ENCODE measurements around the gene ZNHIT1. TPM values are rescaled to one million over a fixed set of nuclear protein-coding genes. Genes with fewer than 3 reads are reported as not detected.

Gene ZNHIT1
- total RNA-seq, 6 donors from 2014 or later: 46.1 to 74.3 (median 68.5) TPM

GRCh38 chr7:101238226-101239182, 20.5 kb downstream of the ZNHIT1 start:
- H3K4me1 ChIP-seq: peaks cover 39 to 56% (median 50%) of the 10 kb centered on the region in 4 donors
- peak overlapping the region in 1 of 4 donors; percentile 15 for H3K4me3 ChIP-seq
- TF ChIP-seq POLR2A (IDR thresholded peaks at IDR 0.05) (no peak), POLR2AphosphoS5 (IDR thresholded peaks at IDR 0.05) (no peak), CTCF (IDR thresholded peaks at IDR 0.05) (no peak), EP300 (IDR thresholded peaks at IDR 0.05) (no peak)
- peaks cover 3 to 54% (median 25%) of the 10 kb centered on the region in 4 donors for H3K36me3 ChIP-seq
- 63 to 65% methylated on average over 18 to 22 of the region's 28 CpGs for WGBS, 2 donors
- H3K27ac ChIP-seq: peak overlapping the region; percentile 76 to 94 (median 88)
- DNase-seq (peak in 1 of 2 donors; percentile 58), ATAC-seq (ENCODE audit: low FRiP score in 2 of 2) (peak; percentile 2 to 11)
- H3K27me3 ChIP-seq: no peaks in the 10 kb centered on the region
- no peaks in the 10 kb centered on the region for H3K9me3 ChIP-seq

GRCh38 chr7:101239191-101239950, 21.4 kb downstream of the ZNHIT1 start:
- ATAC-seq (ENCODE audit: low FRiP score in 2 of 2) (no peak), DNase-seq (peak; percentile 49 to 65)
- H3K27ac ChIP-seq: peak overlapping the region; percentile 76 to 94 (median 88)
- 51 to 66% methylated on average over 7 to 27 of the region's 27 CpGs for WGBS, 2 donors
- no peaks in the 10 kb centered on the region for H3K9me3 ChIP-seq
- TF ChIP-seq EP300 (IDR thresholded peaks at IDR 0.05) (peak in 1 of 4 donors; percentile 51), POLR2AphosphoS5 (IDR thresholded peaks at IDR 0.05) (peak; percentile 20 to 74), CTCF (IDR thresholded peaks at IDR 0.05) (no peak), POLR2A (IDR thresholded peaks at IDR 0.05) (no peak)
- peaks cover 45 to 61% (median 57%) of the 10 kb centered on the region in 4 donors for H3K4me1 ChIP-seq
- peaks cover 3 to 54% (median 24%) of the 10 kb centered on the region in 4 donors for H3K36me3 ChIP-seq
- H3K4me3 ChIP-seq: peak overlapping the region in 1 of 4 donors; percentile 15
- no peaks in the 10 kb centered on the region for H3K27me3 ChIP-seq

GRCh38 chr7:101239951-101240220, 21.9 kb downstream of the ZNHIT1 start:
- peak overlapping the region; percentile 76 to 94 (median 88) for H3K27ac ChIP-seq
- ATAC-seq (ENCODE audit: low FRiP score in 2 of 2) (no peak), DNase-seq (no peak)
- WGBS, 2 donors: 85 to 87% methylated on average over 7 to 9 of the region's 9 CpGs
- H3K4me3 ChIP-seq: no peak overlapping the region
- no peak for TF ChIP-seq POLR2AphosphoS5 (IDR thresholded peaks at IDR 0.05)
- H3K4me1 ChIP-seq: peaks cover 45 to 61% (median 57%) of the 10 kb centered on the region in 4 donors
- no peaks in the 10 kb centered on the region for H3K9me3 ChIP-seq
- peaks cover 3 to 54% (median 24%) of the 10 kb centered on the region in 4 donors for H3K36me3 ChIP-seq
- no peaks in the 10 kb centered on the region for H3K27me3 ChIP-seq

- TF ChIP-seq POLR2A (IDR thresholded peaks at IDR 0.05) (no peak), POLR2AphosphoS5 (IDR thresholded peaks at IDR 0.05) (no peak), CTCF (IDR thresholded peaks at IDR 0.05) (no peak), EP300 (IDR thresholded peaks at IDR 0.05) (no peak)
- 86 to 88% methylated on average over 32 of the region's 32 CpGs for WGBS, 2 donors
- peaks cover 47 to 66% (median 61%) of the 10 kb centered on the region in 4 donors for H3K4me1 ChIP-seq
Observed at GRCh38 chr7:101240226-101241014, 22.5 kb downstream of the ZNHIT1 start.

More at GRCh38 chr7:101240226-101241014, 22.5 kb downstream of the ZNHIT1 start:
- Histone ChIP-seq H3K36me3 (peaks cover 3 to 54% (median 24%) of the 10 kb centered on the region in 4 donors), H3K4me3 (no peak overlapping the region), H3K9me3 (no peaks in the 10 kb centered on the region), H3K27me3 (no peaks in the 10 kb centered on the region), H3K27ac (peak overlapping the region; percentile 76 to 94 (median 88))
- DNase-seq (peak in 1 of 2 donors; percentile 45), ATAC-seq (ENCODE audit: low FRiP score in 2 of 2) (no peak)
